K562 (cell line): ENCODE results near the gene SLC2A10. TPM values are rescaled to one million over a fixed set of nuclear protein-coding genes. Genes with fewer than 3 reads are reported as not detected.

Experiments
- C11orf30 ChIP-seq: fragments of 450-650 bp; IDR thresholded peaks from 2 replicates; pipeline ENCODE4 v1.6.1; 2016; ENCODE audit warnings: low read depth, mild to moderate bottlenecking
- CBX1 ChIP-seq: sonication (generic); IDR thresholded peaks from 2 replicates; pipeline ENCODE4 v1.6.1; 2016; ENCODE audit warnings: antibody characterized with exemption, low read depth, mild to moderate bottlenecking
- CBX2 ChIP-seq: fragments of 200-600 bp; sonication (generic); IDR thresholded peaks from one replicate; pipeline ENCODE4 v1.6.1; 2012; ENCODE audit warnings: mild to moderate bottlenecking, low read length, inconsistent platforms; ENCODE audit not compliant: insufficient read depth, poor library complexity, severe bottlenecking
- COPS2 ChIP-seq: fragments of 450-650 bp; conservative IDR thresholded peaks from 2 replicates; pipeline ENCODE4 v1.6.1; 2016; ENCODE audit warnings: mild to moderate bottlenecking, moderate library complexity
- ESRRA ChIP-seq: fragments of 450-650 bp; IDR thresholded peaks from 2 replicates; pipeline ENCODE4 v1.6.1; 2014; ENCODE audit warnings: low read depth, mild to moderate bottlenecking, moderate library complexity, borderline replicate concordance
- FOXM1 ChIP-seq, 2 experiments: fragments of 450-650 bp in 1 of 2; sonication (generic) in 1 of 2; formaldehyde crosslinking in 1 of 2; IDR thresholded peaks; 2 replicates each; pipeline versions ENCODE4 v1.6.1 to v1.9.0; 2017 to 2022; ENCODE audit warnings: low read depth in 2 of 2, mild to moderate bottlenecking in 2 of 2, missing genetic modification reagents in 1 of 2, moderate library complexity in 1 of 2
- HMG20A ChIP-seq: fragments of 450-650 bp; formaldehyde crosslinking; conservative IDR thresholded peaks from 2 replicates; pipeline ENCODE4 v1.4.0; 2020; ENCODE audit warnings: mild to moderate bottlenecking, mixed read lengths
- JUNB ChIP-seq: fragments of 450-650 bp; formaldehyde crosslinking; conservative IDR thresholded peaks from 2 replicates; pipeline ENCODE4 v1.4.0; 2020; ENCODE audit warnings: mild to moderate bottlenecking
- KDM2B ChIP-seq: fragments of 250-450 bp; sonication (Bioruptor Pico); IDR thresholded peaks from 2 replicates; pipeline ENCODE4 v1.8.0; 2021; ENCODE audit warnings: mild to moderate bottlenecking, moderate library complexity
- NCOA4 ChIP-seq: fragments of 450-650 bp; IDR thresholded peaks from 2 replicates; pipeline ENCODE4 v1.6.1; 2018; ENCODE audit warnings: mild to moderate bottlenecking; ENCODE audit not compliant: partially characterized antibody
- NFE2 ChIP-seq: IDR thresholded peaks from 2 replicates; pipeline ENCODE4 v1.6.1; 2014; ENCODE audit warnings: antibody characterized with exemption, low read depth
- PHF21A ChIP-seq: fragments of 450-650 bp; IDR thresholded peaks from 2 replicates; pipeline ENCODE4 v1.6.1; 2017; ENCODE audit warnings: low read depth, borderline replicate concordance
- PHF8 ChIP-seq: fragments of 200-600 bp; sonication (generic); IDR thresholded peaks from 2 replicates; pipeline ENCODE4 v1.6.1; 2012; ENCODE audit warnings: mixed run types, mild to moderate bottlenecking, inconsistent platforms, low read length, moderate library complexity, borderline replicate concordance
- POLR2AphosphoS5 ChIP-seq: IDR thresholded peaks from 2 replicates; pipeline ENCODE4 v1.6.1; 2011; ENCODE audit warnings: mild to moderate bottlenecking, low read depth, low read length, moderate library complexity; ENCODE audit not compliant: control insufficient read depth, insufficient read depth
- RBBP5 ChIP-seq: fragments of 200-600 bp; sonication (generic); IDR thresholded peaks from 2 replicates; pipeline ENCODE4 v1.6.1; 2012; ENCODE audit warnings: borderline replicate concordance, mild to moderate bottlenecking, low read length, control low read depth, inconsistent platforms; ENCODE audit not compliant: insufficient read depth, poor library complexity, severe bottlenecking
- RBFOX2 ChIP-seq: fragments of 200-400 bp; formaldehyde crosslinking; IDR thresholded peaks from 2 replicates; pipeline ENCODE4 v1.6.1; 2017; ENCODE audit warnings: low read depth, mild to moderate bottlenecking, low read length, moderate library complexity
- RBM14 ChIP-seq: fragments of 200-400 bp; formaldehyde crosslinking; IDR thresholded peaks from 2 replicates; pipeline ENCODE4 v1.6.1; 2018; ENCODE audit warnings: low read depth, mild to moderate bottlenecking, low read length, moderate library complexity, borderline replicate concordance; ENCODE audit not compliant: insufficient read depth
- RBM25 ChIP-seq: fragments of 200-400 bp; formaldehyde crosslinking; IDR thresholded peaks from 2 replicates; pipeline ENCODE4 v1.6.1; 2018; ENCODE audit warnings: low read length, low read depth, moderate library complexity; ENCODE audit not compliant: severe bottlenecking
- RBM34 ChIP-seq: fragments of 200-400 bp; formaldehyde crosslinking; IDR thresholded peaks from 2 replicates; pipeline ENCODE4 v1.6.1; 2018; ENCODE audit warnings: low read length, borderline replicate concordance; ENCODE audit not compliant: insufficient read depth
- RBM39 ChIP-seq: fragments of 200-400 bp; formaldehyde crosslinking; optimal IDR thresholded peaks from 2 replicates; pipeline ENCODE3; 2018; ENCODE audit warnings: low read depth, low read length
- RCOR1 ChIP-seq, 2 experiments: IDR thresholded peaks; 2 replicates each; pipeline ENCODE4 v1.6.1; 2012; ENCODE audit warnings: low read depth in 2 of 2, low read length in 2 of 2, borderline replicate concordance in 1 of 2, improper control_type of control experiment in 1 of 2
- SIN3A ChIP-seq, 2 experiments: fragments of 150-350 bp in 1 of 2; IDR thresholded peaks; 2 replicates each; pipeline ENCODE4 v1.6.1; 2011 to 2016; ENCODE audit warnings: borderline replicate concordance in 2 of 2, low read depth in 2 of 2, low read length in 2 of 2, mild to moderate bottlenecking in 2 of 2, moderate library complexity in 2 of 2; ENCODE audit not compliant: control insufficient read depth in 1 of 2
- SRF ChIP-seq, 2 experiments: fragments of 250-450, 450-650 bp in 1 of 2; sonication (Bioruptor Pico) in 1 of 2; sonication (generic) in 1 of 2; formaldehyde crosslinking; IDR thresholded peaks; 2 replicates each; pipeline versions ENCODE4 v1.5.0 to v1.5.1; 2020 to 2022; ENCODE audit warnings: mild to moderate bottlenecking in 1 of 2, missing genetic modification reagents in 1 of 2
- STAT5B ChIP-seq: fragments of 250-450 bp; sonication (Bioruptor Pico); IDR thresholded peaks from 2 replicates; pipeline ENCODE4 v1.8.0; 2021; ENCODE audit warnings: mild to moderate bottlenecking, inconsistent platforms
- TRIM28 ChIP-seq: fragments of 450-650 bp; IDR thresholded peaks from 2 replicates; pipeline ENCODE4 v1.6.1; 2017
- YBX1 ChIP-seq: fragments of 450-650 bp; IDR thresholded peaks from 2 replicates; pipeline ENCODE4 v1.7.1; 2016; ENCODE audit warnings: mild to moderate bottlenecking
- polyA plus RNA-seq, 8 experiments: library from polyadenylated mRNA; depleted of rRNA in 4 of 8; stranded (reverse) in 5 of 8; unstranded in 3 of 8; fragments of >200 nt; fragmentation: Nextera tagmentation in 2 of 8; fragmentation: Illumina TruSeq in 1 of 8; extraction: Ambion mirVana in 2 of 8; extraction: Trizol in 1 of 8; gene quantifications; 2 replicates each; pipeline versions ENCODE4 v1.2.1 to v1.2.3, GENCODE V29; 2011 to 2014; ENCODE audit warnings: inconsistent platforms in 1 of 8, missing spikeins in 1 of 8
- total RNA-seq, 7 experiments: library from RNA; depleted of rRNA in 6 of 7; stranded (reverse); fragments of >200 nt in 6 of 7; fragmentation: Illumina TruSeq in 2 of 7; extraction: Trizol in 2 of 7; gene quantifications; 2 replicates each; pipeline versions ENCODE4 v1.2.1 to v1.2.3, GENCODE V29; 2011 to 2021; ENCODE audit warnings: low replicate concordance in 1 of 7
- TF ChIP-seq, protein P1 (sequence below): sonication (generic); formaldehyde crosslinking; IDR thresholded peaks from 2 replicates; pipeline ENCODE4 v1.8.0; 2022; ENCODE audit warnings: mild to moderate bottlenecking, missing genetic modification reagents

The SLC2A10 gene
- total and polyA plus RNA-seq, 9 of the 15 experiments (the other 6 are each of a cell fraction or from before 2014, with no cell fraction given): 0.01 to 1.8 (median 0.10) TPM

- TF ChIP-seq NCOA4 (no peak), POLR2AphosphoS5 (peak; percentile 74; the same call in 1 of the 2 replicates), TRIM28 (peak; percentile 49), CBX1 (0 out of 2 replicates have a peak, but pooled peaks have one; percentile 46), C11orf30 (no peak), RCOR1 (IDR thresholded peaks at IDR 0.05; ENCODE audit: borderline replicate concordance in 1 of 2, low read depth in 2 of 2, low read length in 2 of 2) (peak in 1 of 2 experiments; percentile 54; a peak in 1 of 4 replicates), RBFOX2 (peak; percentile 71), STAT5B (CRISPR knock-in tag) (no peak), NFE2 (no peak), SRF (CRISPR knock-in tag; IDR thresholded peaks at IDR 0.05) (no peak), KDM2B (no peak), RBM25 (peak; percentile 91), RBM34 (no peak), RBM39 (peak; percentile 67), COPS2 (no peak), RBM14 (no peak), PHF8 (peak; percentile 62; the same call in 1 of the 2 replicates), YBX1 (no peak), CBX2 (no peak), FOXM1 (IDR thresholded peaks at IDR 0.05; ENCODE audit: low read depth) (no peak), FOXM1 (CRISPR knock-in tag; IDR thresholded peaks at IDR 0.05; ENCODE audit: low read depth) (no peak), JUNB (no peak), PHF21A (no peak), HMG20A (CRISPR knock-in tag) (no peak), SIN3A (IDR thresholded peaks at IDR 0.05; ENCODE audit: borderline replicate concordance in 2 of 2, control insufficient read depth in 1 of 2, low read depth in 2 of 2, low read length in 2 of 2) (peak; percentile 75 to 95; a peak in 3 of 4 replicates), RBBP5 (no peak), ESRRA (no peak)
- TF ChIP-seq, protein P1, sequence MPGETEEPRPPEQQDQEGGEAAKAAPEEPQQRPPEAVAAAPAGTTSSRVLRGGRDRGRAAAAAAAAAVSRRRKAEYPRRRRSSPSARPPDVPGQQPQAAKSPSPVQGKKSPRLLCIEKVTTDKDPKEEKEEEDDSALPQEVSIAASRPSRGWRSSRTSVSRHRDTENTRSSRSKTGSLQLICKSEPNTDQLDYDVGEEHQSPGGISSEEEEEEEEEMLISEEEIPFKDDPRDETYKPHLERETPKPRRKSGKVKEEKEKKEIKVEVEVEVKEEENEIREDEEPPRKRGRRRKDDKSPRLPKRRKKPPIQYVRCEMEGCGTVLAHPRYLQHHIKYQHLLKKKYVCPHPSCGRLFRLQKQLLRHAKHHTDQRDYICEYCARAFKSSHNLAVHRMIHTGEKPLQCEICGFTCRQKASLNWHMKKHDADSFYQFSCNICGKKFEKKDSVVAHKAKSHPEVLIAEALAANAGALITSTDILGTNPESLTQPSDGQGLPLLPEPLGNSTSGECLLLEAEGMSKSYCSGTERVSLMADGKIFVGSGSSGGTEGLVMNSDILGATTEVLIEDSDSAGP (CRISPR knock-in tag): no peak
These were observed 25.3 kb upstream of the SLC2A10 start (continued) for GRCh38 chr20:46683939-46684750.
